Common myeloid progenitor, CD34-positive (primary cell): Measurements from ENCODE around the gene PDIA6.

Experiments used
- CTCF ChIA-PET: fragments of 350-600 bp; sonication (Branson Sonifier 250); formaldehyde crosslinking; loops from one replicate; lab custom pipeline; 2021; ENCODE audit warnings: antibody characterized with exemption; lab: Charles Lee
- POLR2A ChIA-PET: fragments of 350-600 bp; sonication (Branson Sonifier 250); formaldehyde crosslinking; loops from one replicate; lab custom pipeline; 2021; ENCODE audit warnings: antibody characterized with exemption; lab: Charles Lee
- DNase-seq, 3 donors: peaks; one replicate each; pipeline versions ENCODE4 v3.0.0 to v3.0.0-alpha.2; 2013
- H3K27ac ChIP-seq, 2 experiments: 1 replicate in 1 of 2; 2 replicates in 1 of 2; pipeline ENCODE4 v1.7.0; 2013; ENCODE audit warnings: inconsistent platforms in 2 of 2, low read length in 2 of 2, mild to moderate bottlenecking in 2 of 2, low read depth in 1 of 2, moderate library complexity in 1 of 2; ENCODE audit not compliant: severe bottlenecking in 2 of 2, insufficient read depth in 1 of 2, poor library complexity in 1 of 2
- H3K27me3 ChIP-seq, 5 experiments: replicated peaks in 2 of 5; 1 replicate in 3 of 5; 2 replicates in 2 of 5; pipeline versions ENCODE4 v1.6.1 to v1.7.0; 2013; ENCODE audit warnings: low read length in 4 of 5, mild to moderate bottlenecking in 2 of 5, moderate library complexity in 2 of 5, inconsistent platforms in 1 of 5; ENCODE audit not compliant: insufficient read depth in 5 of 5, control insufficient read depth in 4 of 5
- H3K36me3 ChIP-seq, 4 experiments: 1 replicate in 2 of 4; 2 replicates in 2 of 4; pipeline versions ENCODE4 v1.6.1 to v1.7.0; 2013; ENCODE audit warnings: low read length in 3 of 4, control low read depth in 1 of 4, mild to moderate bottlenecking in 1 of 4; ENCODE audit not compliant: control insufficient read depth in 4 of 4, insufficient read depth in 4 of 4
- H3K4me1 ChIP-seq, 4 experiments: 1 replicate in 3 of 4; 2 replicates in 1 of 4; pipeline versions ENCODE4 v1.6.1 to v1.7.1; 2013; ENCODE audit warnings: low read length in 3 of 4, mild to moderate bottlenecking in 3 of 4, control low read depth in 1 of 4, inconsistent platforms in 1 of 4, moderate library complexity in 1 of 4; ENCODE audit not compliant: control insufficient read depth in 4 of 4, insufficient read depth in 4 of 4; ENCODE audit errors: control extremely low read depth in 1 of 4
- H3K4me3 ChIP-seq, 7 experiments: 1 replicate in 4 of 7; 2 replicates in 3 of 7; pipeline versions ENCODE4 v1.5.1 to v1.7.0; 2013; ENCODE audit warnings: mild to moderate bottlenecking in 7 of 7, low read length in 6 of 7, moderate library complexity in 6 of 7, inconsistent platforms in 2 of 7, low read depth in 2 of 7, control low read depth in 1 of 7; ENCODE audit not compliant: insufficient read depth in 4 of 7, control insufficient read depth in 1 of 7; ENCODE audit errors: extremely low read depth in 1 of 7
- H3K9me3 ChIP-seq, 5 experiments: 1 replicate in 4 of 5; 2 replicates in 1 of 5; pipeline versions ENCODE4 v1.6.1 to v1.7.1; 2013; ENCODE audit warnings: low read length in 4 of 5, mild to moderate bottlenecking in 2 of 5, inconsistent platforms in 1 of 5, low read depth in 1 of 5, moderate library complexity in 1 of 5; ENCODE audit not compliant: control insufficient read depth in 4 of 5, insufficient read depth in 2 of 5; ENCODE audit errors: control extremely low read depth in 1 of 5
- WGBS: methylation state at CpG from one replicate; pipeline ENCODE4 v1.1.5; 2013; ENCODE audit not compliant: insufficient coverage; 5-methylcytosine and 5-hydroxymethylcytosine counted together

The PDIA6 gene

GRCh38 chr2:10760794-10761504, 51.6 kb downstream of the PDIA6 start:
- WGBS = 98% methylated on average over 12 of the region's 13 CpGs
- ChIA-PET CTCF (no interaction called here), POLR2A (no interaction called here)
- H3K27ac ChIP-seq = no peak overlapping the region
- no peaks in the 10 kb centered on the region for H3K4me1 ChIP-seq
- H3K36me3 ChIP-seq = no peaks in the 10 kb centered on the region
- H3K9me3 ChIP-seq = no peaks in the 10 kb centered on the region
- peaks cover 0 to 4% (median 0%) of the 10 kb centered on the region in 5 experiments for H3K27me3 ChIP-seq
- no peak overlapping the region for H3K4me3 ChIP-seq
- no peak for DNase-seq

DNA sequence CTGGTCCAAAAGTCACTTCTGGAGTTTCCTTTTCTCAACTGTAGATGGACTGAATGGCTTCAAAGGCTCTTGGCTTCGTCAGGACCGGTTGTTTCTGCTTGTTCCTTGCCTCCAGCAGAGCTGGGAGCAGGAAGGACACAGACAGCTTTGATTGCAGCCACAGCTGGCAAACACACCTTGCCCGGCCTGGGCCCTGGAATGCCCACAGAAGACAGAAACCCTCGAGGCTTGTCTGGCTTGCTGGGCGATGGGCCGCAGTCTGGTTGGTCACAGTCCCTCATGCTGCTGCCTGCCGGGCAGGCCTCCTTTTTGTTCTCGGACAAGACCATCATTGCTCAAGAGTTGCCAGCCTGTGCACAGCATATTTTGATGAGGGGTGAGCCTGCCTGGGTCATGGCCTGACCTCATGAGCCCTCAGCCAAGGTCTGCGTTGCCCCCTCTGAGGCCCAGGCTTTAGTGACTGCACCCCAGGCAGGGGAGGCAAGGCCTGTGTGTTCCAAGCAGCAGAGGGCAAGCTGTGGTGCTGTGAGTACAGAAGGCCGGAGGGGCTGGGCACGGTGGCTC, 53.4 kb downstream of the PDIA6 start:
- 97% methylated on average over 7 of the region's 11 CpGs for WGBS
- Histone ChIP-seq H3K27ac (no peak overlapping the region), H3K27me3 (peaks cover 0 to 4% (median 0%) of the 10 kb centered on the region in 5 experiments), H3K4me3 (no peak overlapping the region), H3K4me1 (no peaks in the 10 kb centered on the region), H3K36me3 (no peaks in the 10 kb centered on the region), H3K9me3 (no peaks in the 10 kb centered on the region)
- POLR2A ChIA-PET = no interaction called here
- CTCF ChIA-PET = no interaction called here
- no peak for DNase-seq

DNA sequence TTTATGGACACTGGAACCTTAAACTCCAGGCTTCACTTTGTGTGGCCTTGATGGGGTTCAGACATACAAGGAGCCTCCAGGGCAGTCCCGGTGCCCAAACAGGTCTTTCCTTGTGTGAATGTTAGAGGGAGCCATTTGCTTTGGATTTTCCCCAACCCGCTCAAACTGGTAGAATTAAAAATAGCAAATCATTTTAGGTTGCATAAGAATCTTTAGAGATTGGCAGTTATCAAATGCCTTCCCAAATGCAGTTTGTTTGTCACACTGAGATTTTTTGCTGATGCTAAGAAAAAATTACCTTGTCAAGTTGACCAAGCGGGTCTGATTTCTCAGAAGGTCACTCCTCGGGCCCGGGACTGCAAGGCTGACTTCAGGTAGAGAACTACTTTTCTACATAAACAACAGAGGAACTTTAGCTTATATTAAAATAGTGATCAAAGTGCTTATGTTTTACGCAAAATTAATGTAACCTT, 54.7 kb downstream of the PDIA6 start:
- POLR2A ChIA-PET = no interaction called here
- H3K27ac ChIP-seq = no peak overlapping the region
- no peaks in the 10 kb centered on the region for H3K4me1 ChIP-seq
- CTCF ChIA-PET = no interaction called here
- peaks cover 0 to 4% (median 0%) of the 10 kb centered on the region in 5 experiments for H3K27me3 ChIP-seq
- DNase-seq = no peak
- H3K9me3 ChIP-seq = no peaks in the 10 kb centered on the region
- H3K4me3 ChIP-seq = no peak overlapping the region
- no peaks in the 10 kb centered on the region for H3K36me3 ChIP-seq
- 100% methylated on average over 3 of the region's 6 CpGs for WGBS

GRCh38 chr2:10755621-10756020, 57.0 kb downstream of the PDIA6 start:
- ChIA-PET CTCF (no interaction called here), POLR2A (no interaction called here)
- Histone ChIP-seq H3K4me3 (no peak overlapping the region), H3K27ac (no peak overlapping the region), H3K27me3 (peaks cover 0 to 3% (median 0%) of the 10 kb centered on the region in 5 experiments), H3K9me3 (no peaks in the 10 kb centered on the region), H3K36me3 (no peaks in the 10 kb centered on the region), H3K4me1 (no peaks in the 10 kb centered on the region)
- DNase-seq = no peak
- WGBS = 94% methylated on average over 7 of the region's 7 CpGs

- POLR2A ChIA-PET = no interaction called here
- no peaks in the 10 kb centered on the region for H3K9me3 ChIP-seq
- DNase-seq = no peak
- peaks cover 0 to 5% (median 0%) of the 10 kb centered on the region in 5 experiments for H3K27me3 ChIP-seq
- 98% methylated on average over 6 of the region's 8 CpGs for WGBS
- CTCF ChIA-PET = no interaction called here
- no peak overlapping the region for H3K27ac ChIP-seq
- no peak overlapping the region for H3K4me3 ChIP-seq
- no peaks in the 10 kb centered on the region for H3K4me1 ChIP-seq
- no peaks in the 10 kb centered on the region for H3K36me3 ChIP-seq
Measured at GRCh38 chr2:10753876-10754275, 58.7 kb downstream of the PDIA6 start.

DNA sequence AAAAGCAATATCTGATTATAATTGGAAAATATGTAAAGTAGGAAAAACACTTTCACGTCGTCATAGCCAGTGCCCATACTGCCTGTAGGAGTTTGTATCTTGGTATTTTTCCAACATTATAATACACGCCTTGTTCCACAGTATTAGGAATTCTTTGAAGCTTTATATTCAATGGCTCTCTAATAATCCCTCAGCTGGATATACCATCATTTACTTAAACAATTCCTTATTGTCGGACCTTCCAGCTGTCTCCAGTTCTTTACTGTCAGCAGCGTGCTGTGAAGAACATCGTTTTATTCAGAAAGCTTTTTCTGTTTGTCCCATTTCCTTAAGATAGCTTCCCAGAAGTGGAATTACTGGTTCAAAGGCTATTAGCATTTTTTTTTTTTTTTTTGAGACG, 59.4 kb downstream of the PDIA6 start:
- Histone ChIP-seq H3K36me3 (no peaks in the 10 kb centered on the region), H3K27ac (no peak overlapping the region), H3K9me3 (no peaks in the 10 kb centered on the region), H3K4me1 (no peaks in the 10 kb centered on the region), H3K4me3 (no peak overlapping the region), H3K27me3 (peaks cover 0 to 5% (median 0%) of the 10 kb centered on the region in 5 experiments)
- DNase-seq = no peak
- WGBS = 95% methylated on average over 4 of the region's 7 CpGs
- CTCF ChIA-PET = no interaction called here
- POLR2A ChIA-PET = interaction anchor here (0.6 kb wide), 1 partner anchor 8 kb away, joined by 3 read pairs; no protein-coding TSS in a partner anchor

DNA sequence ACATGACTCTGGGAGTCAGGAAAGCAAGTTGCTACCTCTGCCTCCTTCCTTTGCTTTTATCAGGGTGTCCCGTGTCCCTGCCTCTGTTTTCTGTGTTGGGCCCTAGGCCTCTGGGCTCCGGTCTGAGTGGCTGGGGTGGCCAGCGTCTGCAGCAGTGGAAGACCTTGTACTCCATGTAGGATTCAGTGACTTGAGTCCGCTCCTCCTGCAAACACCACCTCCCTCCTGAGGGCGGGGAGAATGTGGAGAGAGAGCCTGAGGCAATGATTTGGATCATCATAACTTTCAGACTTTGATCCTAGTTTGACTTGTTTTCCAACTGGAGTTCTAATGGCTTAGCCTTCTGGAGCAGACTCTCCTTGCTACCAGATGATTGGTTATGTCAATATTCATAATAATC, 60.3 kb downstream of the PDIA6 start:
- Histone ChIP-seq H3K36me3 (no peaks in the 10 kb centered on the region), H3K4me1 (no peaks in the 10 kb centered on the region), H3K9me3 (no peaks in the 10 kb centered on the region), H3K27me3 (peaks cover 0 to 5% (median 0%) of the 10 kb centered on the region in 5 experiments), H3K4me3 (no peak overlapping the region), H3K27ac (no peak overlapping the region)
- POLR2A ChIA-PET = no interaction called here
- DNase-seq = no peak
- CTCF ChIA-PET = no interaction called here
- 100% methylated on average over 2 of the region's 5 CpGs for WGBS
